NCI-H1694 treated with DMSO at 0.1 percent for 48 hours (cell line): ENCODE measurements around the gene CLIC4.
"Not testable (repeated sequence)": the region's sequence is repeated elsewhere in the genome, so short reads cannot be mapped to it uniquely, and the experiment has no call there.

Source experiments
- DNase-seq: peaks from one replicate; lab custom pipeline; 2025; lab: John Stamatoyannopoulos, UW

The CLIC4 gene

GRCh38 chr1:24820221-24820620 is 75.0 kb downstream of the CLIC4 start:
- not testable (repeated sequence) for DNase-seq

GRCh38 chr1:24822887-24823286 is 77.6 kb downstream of the CLIC4 start:
- no peak for DNase-seq

- DNase-seq = not testable (repeated sequence)
These were observed 78.2 kb downstream of the CLIC4 start for GRCh38 chr1:24823486-24823885.

DNA sequence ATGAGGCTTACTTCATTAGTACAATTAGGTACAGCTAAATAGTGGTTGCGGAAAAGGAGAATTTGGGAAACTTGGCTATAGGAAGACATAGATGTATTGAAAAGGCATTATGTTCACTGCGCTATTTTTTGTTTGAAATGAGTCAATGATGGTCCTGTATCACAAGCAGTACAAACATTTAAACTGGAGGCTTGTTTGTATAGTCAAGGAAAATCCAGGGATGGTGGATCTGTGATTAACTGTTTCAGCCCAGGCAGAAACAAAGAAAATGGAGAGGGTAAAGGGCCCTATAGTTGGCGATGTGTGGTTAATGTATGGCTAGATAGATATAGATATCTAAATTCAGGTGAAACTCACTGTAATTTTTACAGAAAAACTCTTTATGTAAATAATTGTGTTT is 79.9 kb downstream of the CLIC4 start:
- DNase-seq = no peak

DNA sequence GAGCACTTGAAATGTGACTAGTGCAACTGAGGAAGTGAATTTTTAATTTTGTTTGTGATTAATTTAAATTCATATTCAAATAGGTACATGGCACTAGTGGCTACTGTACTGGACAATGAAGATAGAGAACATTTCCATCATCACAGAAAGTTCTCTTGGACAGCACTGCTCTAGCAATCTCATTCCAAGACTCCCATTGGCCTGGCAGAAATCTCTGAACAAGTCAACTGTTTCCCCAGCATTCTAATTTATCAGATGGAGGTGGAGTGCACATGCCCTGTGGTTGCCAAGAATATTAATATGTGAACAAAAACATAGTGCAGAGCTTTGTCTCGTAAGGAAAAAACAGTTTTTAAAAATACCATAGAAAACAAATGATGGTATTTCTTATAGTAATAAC is 81.3 kb downstream of the CLIC4 start:
- no peak for DNase-seq

GRCh38 chr1:24827379-24828135 is 82.3 kb downstream of the CLIC4 start:
- DNase-seq = no peak

GRCh38 chr1:24828183-24828886 is 83.1 kb downstream of the CLIC4 start:
- DNase-seq = no peak

- DNase-seq = no peak
These were observed 83.6 kb downstream of the CLIC4 start for GRCh38 chr1:24828887-24829192.

GRCh38 chr1:24830680-24831272 is 85.5 kb downstream of the CLIC4 start:
- DNase-seq = peak; percentile 56

DNA sequence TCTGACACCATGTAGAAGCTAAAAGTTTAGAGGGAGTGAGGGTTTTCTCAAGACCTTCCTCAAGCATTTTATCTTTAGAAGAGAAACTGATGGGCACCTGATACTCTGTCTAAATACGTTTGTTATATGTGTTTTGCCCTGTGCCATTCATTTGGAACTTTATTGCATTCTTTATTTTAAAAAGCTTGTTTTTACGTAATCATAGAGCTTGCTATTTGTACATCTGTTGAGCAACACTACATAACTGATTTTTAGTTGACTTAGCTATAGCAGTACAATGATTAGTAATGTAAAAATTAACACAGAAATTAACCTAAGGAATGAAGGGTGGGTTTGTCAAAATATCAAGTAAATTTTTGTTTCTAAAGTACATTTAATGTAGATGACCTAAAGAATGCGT is 96.3 kb downstream of the CLIC4 start:
- no peak for DNase-seq

DNA sequence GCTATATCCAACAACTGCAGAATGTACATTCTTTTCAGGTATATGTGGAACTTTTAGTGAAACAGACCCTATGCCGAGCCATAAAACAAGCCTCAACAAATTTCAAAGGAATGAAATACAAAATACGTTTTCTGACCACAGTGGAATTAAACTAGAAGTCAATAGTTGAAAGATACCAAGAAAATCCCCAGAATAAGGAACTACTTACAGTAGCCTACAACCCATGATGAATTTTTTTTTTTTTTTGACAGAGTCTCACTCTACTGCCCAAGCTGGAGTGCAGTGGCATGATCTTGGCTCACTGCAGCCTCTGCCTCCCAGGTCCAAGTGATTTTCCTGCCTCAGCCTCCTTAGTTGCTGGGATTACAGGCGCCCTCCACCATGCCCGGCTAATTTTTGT is 101.4 kb downstream of the CLIC4 start:
- no peak for DNase-seq

DNA sequence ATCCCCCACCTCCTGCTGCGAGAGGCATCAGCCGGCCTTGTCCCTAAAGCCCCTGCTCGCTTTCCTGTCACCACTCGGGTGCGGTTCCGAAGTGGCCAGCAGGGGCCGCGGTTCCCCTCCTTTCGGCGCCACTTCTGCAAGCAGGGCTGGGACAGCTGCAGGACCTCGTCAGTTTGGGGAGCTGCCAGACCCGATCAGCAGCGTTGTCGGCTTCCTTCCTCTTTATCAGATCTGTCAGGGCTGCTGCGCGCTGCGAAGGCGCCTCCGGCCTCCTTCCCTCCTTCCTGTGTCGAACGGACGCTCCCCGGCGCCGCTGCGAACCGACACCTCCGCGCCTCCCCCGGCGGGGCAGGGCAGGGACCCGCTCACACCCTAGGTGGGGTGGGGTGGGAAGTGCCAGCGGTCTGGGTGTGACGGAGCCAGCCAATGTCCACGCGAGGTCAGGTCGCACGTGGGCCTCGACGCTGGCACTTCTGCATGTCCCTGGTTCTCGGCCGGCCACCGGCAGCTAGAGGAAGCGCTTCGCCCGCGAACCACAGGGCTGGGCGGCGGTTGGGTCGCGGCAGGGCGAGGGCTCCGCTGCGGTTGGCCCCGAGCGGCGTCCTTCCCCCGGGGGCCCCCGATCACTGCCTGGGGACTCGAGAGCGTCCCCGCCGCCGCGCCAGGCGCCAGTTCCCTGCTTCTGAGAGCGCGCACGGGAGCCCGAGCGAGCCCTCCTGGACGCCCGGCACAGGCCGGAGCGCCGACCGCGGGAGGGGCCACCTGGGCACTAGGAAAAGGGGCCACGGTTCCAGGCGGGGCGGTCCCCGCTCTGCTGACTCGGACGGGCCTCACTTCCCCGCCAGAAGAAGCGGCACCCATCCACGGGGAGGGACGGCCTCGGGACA is 103.0 kb downstream of the CLIC4 start:
- peak; percentile 69 for DNase-seq

GRCh38 chr1:24849672-24850295 is 104.5 kb downstream of the CLIC4 start:
- DNase-seq = no peak

GRCh38 chr1:24850328-24850920 is 105.2 kb downstream of the CLIC4 start:
- DNase-seq = no peak

DNA sequence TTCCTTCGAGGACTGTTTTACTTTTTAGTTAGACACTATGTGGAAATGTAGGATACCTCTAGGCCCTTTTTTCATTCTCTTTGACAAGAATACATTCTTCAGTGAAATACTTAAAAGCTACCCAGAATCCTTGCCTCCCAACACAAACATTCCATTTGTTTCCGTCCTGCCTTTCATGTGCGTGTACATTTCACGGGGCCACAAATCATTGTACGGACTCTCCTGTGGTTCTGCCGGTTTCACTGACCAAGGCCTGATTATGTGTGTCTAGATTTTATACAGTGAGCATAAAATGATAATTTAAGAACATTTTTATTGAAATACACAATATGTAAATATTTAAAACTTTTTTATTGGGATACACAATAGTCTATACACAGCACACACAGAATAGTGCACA is 108.4 kb downstream of the CLIC4 start:
- no peak for DNase-seq

DNA sequence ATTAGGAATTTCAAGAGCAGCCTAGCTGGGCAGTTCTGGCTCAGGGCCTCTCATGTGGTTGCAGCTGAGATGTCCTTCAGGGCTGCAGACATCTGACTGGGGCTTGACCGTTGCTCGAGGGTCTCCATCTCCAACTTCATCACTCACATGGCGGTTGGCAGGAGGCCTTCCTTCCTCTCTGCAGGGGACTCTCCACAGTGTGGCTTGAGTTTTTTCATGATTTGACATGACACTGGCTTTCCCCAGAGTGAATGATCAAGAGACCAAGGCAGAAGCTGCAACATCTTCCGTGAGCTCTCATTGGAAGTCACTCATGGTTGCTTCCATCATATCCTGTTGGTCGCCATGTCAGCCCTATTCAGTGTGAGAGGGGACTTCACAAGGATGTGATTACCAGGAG is 110.2 kb downstream of the CLIC4 start:
- DNase-seq = no peak

- no peak for DNase-seq
These were observed 111.7 kb downstream of the CLIC4 start for GRCh38 chr1:24856787-24857506.

GRCh38 chr1:24857507-24858133 is 112.4 kb downstream of the CLIC4 start:
- DNase-seq = no peak

DNA sequence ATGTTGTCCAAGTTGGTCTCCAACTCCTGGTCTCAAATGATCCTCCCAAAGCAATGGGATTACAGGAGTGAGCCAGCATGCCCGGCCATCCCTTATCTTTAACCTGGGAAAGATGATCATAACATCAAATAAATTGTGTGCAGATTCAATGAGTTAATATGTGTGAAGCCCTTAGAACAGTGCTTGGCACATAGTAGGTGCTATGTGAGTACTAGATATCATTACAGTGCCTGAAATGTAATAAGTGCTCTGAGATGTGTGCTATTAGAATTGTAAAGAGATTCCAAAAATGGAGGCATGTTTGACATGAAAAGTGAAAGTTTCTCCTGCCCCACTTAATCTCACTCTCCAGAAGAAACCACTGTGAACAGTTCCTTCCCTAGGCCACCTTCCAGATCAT is 113.0 kb downstream of the CLIC4 start:
- DNase-seq = no peak
